SK-N-SH (cell line): ENCODE data around the gene CTNNA3. TPM values are rescaled to one million over a fixed set of nuclear protein-coding genes. Genes with fewer than 3 reads are reported as not detected.

Experiments
- CTCF ChIA-PET: fragments of 300-600, 350-600 bp; formaldehyde crosslinking; extraction: SDS; loops from one replicate; lab custom pipeline; 2021; lab: Yijun Ruan, JAX
- POLR2A ChIA-PET: fragments of 350-600 bp; sonication (Branson Sonifier 250); formaldehyde crosslinking; extraction: SDS; loops from one replicate; lab custom pipeline; 2020; ENCODE audit warnings: antibody characterized with exemption, inconsistent platforms; lab: Yijun Ruan, JAX
- DNase-seq: peaks from one replicate; pipeline ENCODE4 v3.0.0; 2012
- H2AFZ ChIP-seq: fragments of 200-600 bp; sonication (generic); 2 replicates; pipeline ENCODE4 v1.8.1; 2016; ENCODE audit warnings: antibody characterized with exemption, mild to moderate bottlenecking, low read depth
- H3F3A ChIP-seq: fragments of 200-600 bp; sonication (generic); replicated peaks from 2 replicates; pipeline ENCODE3; 2016; ENCODE audit warnings: antibody characterized with exemption, mild to moderate bottlenecking; ENCODE audit not compliant: insufficient read depth
- H3K27ac ChIP-seq, 2 experiments: fragments of 200-500 bp in 1 of 2; fragments of 200-600 bp in 1 of 2; sonication (Bioruptor generic) in 1 of 2; sonication (generic), shearing (Covaris generic) in 1 of 2; 2 replicates each; pipeline versions ENCODE4 v1.5.1 to v1.6.1; 2014 to 2016; ENCODE audit warnings: low read depth in 2 of 2, inconsistent platforms in 1 of 2, low read length in 1 of 2, mild to moderate bottlenecking in 1 of 2, mixed read lengths in 1 of 2
- H3K27me3 ChIP-seq: fragments of 200-600 bp; sonication (generic), shearing (Covaris generic); 2 replicates; pipeline ENCODE4 v1.6.1; 2016; ENCODE audit warnings: mixed run types; ENCODE audit not compliant: insufficient read depth
- H3K36me3 ChIP-seq, 2 experiments: fragments of 200-500 bp in 1 of 2; fragments of 200-600 bp in 1 of 2; sonication (Bioruptor generic) in 1 of 2; sonication (generic) in 1 of 2; replicated peaks in 1 of 2; 2 replicates each; pipeline versions ENCODE3 to v1.5.1; 2014 to 2016; ENCODE audit warnings: low read length in 1 of 2, mild to moderate bottlenecking in 1 of 2; ENCODE audit not compliant: insufficient read depth in 2 of 2, control insufficient read depth in 1 of 2
- H3K4me1 ChIP-seq, 2 experiments: fragments of 200-500 bp in 1 of 2; fragments of 200-600 bp in 1 of 2; sonication (Bioruptor generic) in 1 of 2; sonication (generic), shearing (Covaris generic) in 1 of 2; 2 replicates each; pipeline versions ENCODE4 v1.5.1 to v1.6.1; 2014 to 2016; ENCODE audit warnings: low read depth in 1 of 2, low read length in 1 of 2, mixed run types in 1 of 2; ENCODE audit not compliant: insufficient read depth in 2 of 2, control insufficient read depth in 1 of 2
- H3K4me2 ChIP-seq: fragments of 200-600 bp; sonication (generic), shearing (Covaris generic); 2 replicates; pipeline ENCODE4 v1.6.1; 2017; ENCODE audit warnings: mixed run types
- H3K4me3 ChIP-seq, 2 experiments: fragments of 200-500 bp in 1 of 2; fragments of 200-600 bp in 1 of 2; sonication (Bioruptor generic) in 1 of 2; sonication (generic), shearing (Covaris generic) in 1 of 2; 2 replicates each; pipeline versions ENCODE4 v1.5.1 to v1.8.1; 2014 to 2016; ENCODE audit warnings: low read depth in 2 of 2, inconsistent platforms in 1 of 2, low read length in 1 of 2, mild to moderate bottlenecking in 1 of 2, mixed read lengths in 1 of 2, moderate library complexity in 1 of 2
- H3K79me2 ChIP-seq: fragments of 200-600 bp; sonication (generic); 2 replicates; pipeline ENCODE4 v1.8.1; 2017; ENCODE audit warnings: mild to moderate bottlenecking; ENCODE audit not compliant: insufficient read depth
- H3K9ac ChIP-seq: fragments of 200-600 bp; sonication (generic); 2 replicates; pipeline ENCODE4 v1.6.1; 2017; ENCODE audit warnings: mixed run types
- H3K9me2 ChIP-seq: fragments of 200-600 bp; sonication (generic); 2 replicates; pipeline ENCODE4 v1.6.1; 2017; ENCODE audit warnings: mixed run types
- H3K9me3 ChIP-seq: fragments of 200-600 bp; sonication (generic); 2 replicates; pipeline ENCODE4 v1.6.1; 2017; ENCODE audit warnings: mixed run types, mild to moderate bottlenecking, moderate library complexity
- H4K20me1 ChIP-seq: fragments of 200-600 bp; sonication (generic); 2 replicates; pipeline ENCODE4 v1.6.1; 2017; ENCODE audit warnings: mild to moderate bottlenecking, mixed run types; ENCODE audit not compliant: insufficient read depth
- CHD2 ChIP-seq: fragments of 150-350 bp; IDR thresholded peaks from 2 replicates; pipeline ENCODE4 v1.6.1; 2018; ENCODE audit warnings: low read length; ENCODE audit not compliant: partially characterized antibody
- ELF1 ChIP-seq: IDR thresholded peaks from 2 replicates; pipeline ENCODE4 v1.4.0; 2012
- FOXM1 ChIP-seq: IDR thresholded peaks from 2 replicates; pipeline ENCODE4 v1.4.0; 2012; ENCODE audit warnings: low read depth, mild to moderate bottlenecking
- GABPA ChIP-seq: IDR thresholded peaks from 2 replicates; pipeline ENCODE4 v1.4.0; 2012; ENCODE audit warnings: low read depth, mild to moderate bottlenecking
- GATA2 ChIP-seq: sonication (generic); formaldehyde crosslinking; IDR thresholded peaks from 2 replicates; pipeline ENCODE4 v1.5.0; 2020; ENCODE audit warnings: mild to moderate bottlenecking, missing genetic modification reagents
- MEF2A ChIP-seq: IDR thresholded peaks from 2 replicates; pipeline ENCODE4 v1.4.0; 2012; ENCODE audit warnings: low read depth, borderline replicate concordance
- MXI1 ChIP-seq: IDR thresholded peaks from 2 replicates; pipeline ENCODE4 v1.6.1; 2012; ENCODE audit warnings: mild to moderate bottlenecking, low read depth, low read length, improper control_type of control experiment
- NFIC ChIP-seq: IDR thresholded peaks from 2 replicates; pipeline ENCODE4 v1.4.0; 2012; ENCODE audit warnings: borderline replicate concordance
- RAD21 ChIP-seq: IDR thresholded peaks from 2 replicates; pipeline ENCODE4 v1.6.1; 2012; ENCODE audit warnings: mild to moderate bottlenecking, low read length
- RCOR1 ChIP-seq: fragments of 150-350 bp; IDR thresholded peaks from 2 replicates; pipeline ENCODE4 v1.6.1; 2017; ENCODE audit warnings: antibody characterized with exemption, low read length
- RFX5 ChIP-seq: IDR thresholded peaks from 2 replicates; pipeline ENCODE4 v1.6.1; 2012; ENCODE audit warnings: mild to moderate bottlenecking, improper control_type of control experiment, low read length
- SMC3 ChIP-seq: IDR thresholded peaks from 2 replicates; pipeline ENCODE4 v1.6.1; 2012; ENCODE audit warnings: low read depth, low read length, improper control_type of control experiment
- WGBS: methylation state at CpG from one replicate; pipeline ENCODE4 v1.1.6; 2017; ENCODE audit warnings: low lambda C conversion rate; 5-methylcytosine and 5-hydroxymethylcytosine counted together
- polyA plus RNA-seq, 3 experiments: library from polyadenylated mRNA; depleted of rRNA; stranded (reverse); fragments of >200 nt; gene quantifications; 2 replicates each; pipeline ENCODE4 v1.2.3, GENCODE V29; 2012
- TF ChIP-seq, protein P1 (sequence below): IDR thresholded peaks from 2 replicates; pipeline ENCODE4 v1.4.0; 2012; ENCODE audit warnings: low read depth, borderline replicate concordance
- TF ChIP-seq, protein P2 (sequence below): IDR thresholded peaks from 2 replicates; pipeline ENCODE4 v1.6.1; 2012; ENCODE audit warnings: mild to moderate bottlenecking, low read depth, low read length, moderate library complexity
- TF ChIP-seq, protein P3 (sequence below): IDR thresholded peaks from 2 replicates; pipeline ENCODE4 v1.4.0; 2012; ENCODE audit warnings: low read depth, borderline replicate concordance

The CTNNA3 gene
- polyA plus RNA-seq, 1 of the 3 experiments (the other 2 are of a cell fraction), result not detected

DNA sequence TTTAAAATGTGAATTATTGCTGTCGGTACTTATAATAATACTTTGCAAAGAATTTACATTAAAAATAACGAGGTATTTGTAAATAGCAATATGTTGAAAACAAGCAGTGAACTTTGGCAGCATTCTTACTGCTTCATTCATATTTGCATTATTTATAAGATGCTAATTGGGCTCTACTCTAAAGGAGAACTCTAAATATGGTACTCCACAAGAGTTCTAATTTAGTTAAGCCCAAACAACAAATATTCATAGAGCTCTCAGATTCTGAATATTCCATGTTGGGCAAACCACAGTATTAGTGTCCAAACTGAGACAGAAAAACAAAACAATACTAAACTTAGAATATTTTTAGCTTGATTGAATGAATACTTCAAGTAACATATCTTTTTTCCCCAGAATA is 1674.6 kb downstream of the CTNNA3 start:
- no peaks in the 10 kb centered on the region for H3K9me3 ChIP-seq
- ChIA-PET CTCF (interaction anchor here (0.6 kb wide), 1 partner anchor 302 kb away, joined by 3 read pairs; no protein-coding TSS in a partner anchor), POLR2A (no interaction called here)
- no peaks in the 10 kb centered on the region for H3F3A ChIP-seq
- H3K36me3 ChIP-seq, result no peaks in the 10 kb centered on the region
- H3K79me2 ChIP-seq, result no peaks in the 10 kb centered on the region
- DNase-seq, result no peak
- no peak overlapping the region for H3K4me2 ChIP-seq
- H3K9ac ChIP-seq, result no peak overlapping the region
- H3K9me2 ChIP-seq, result no peaks in the 10 kb centered on the region
- no peak for TF ChIP-seq CHD2
- TF ChIP-seq MEF2A, result no peak
- TF ChIP-seq NFIC, result no peak
- TF ChIP-seq SMC3, result no peak
- TF ChIP-seq RAD21, result no peak
- TF ChIP-seq, protein P1, sequence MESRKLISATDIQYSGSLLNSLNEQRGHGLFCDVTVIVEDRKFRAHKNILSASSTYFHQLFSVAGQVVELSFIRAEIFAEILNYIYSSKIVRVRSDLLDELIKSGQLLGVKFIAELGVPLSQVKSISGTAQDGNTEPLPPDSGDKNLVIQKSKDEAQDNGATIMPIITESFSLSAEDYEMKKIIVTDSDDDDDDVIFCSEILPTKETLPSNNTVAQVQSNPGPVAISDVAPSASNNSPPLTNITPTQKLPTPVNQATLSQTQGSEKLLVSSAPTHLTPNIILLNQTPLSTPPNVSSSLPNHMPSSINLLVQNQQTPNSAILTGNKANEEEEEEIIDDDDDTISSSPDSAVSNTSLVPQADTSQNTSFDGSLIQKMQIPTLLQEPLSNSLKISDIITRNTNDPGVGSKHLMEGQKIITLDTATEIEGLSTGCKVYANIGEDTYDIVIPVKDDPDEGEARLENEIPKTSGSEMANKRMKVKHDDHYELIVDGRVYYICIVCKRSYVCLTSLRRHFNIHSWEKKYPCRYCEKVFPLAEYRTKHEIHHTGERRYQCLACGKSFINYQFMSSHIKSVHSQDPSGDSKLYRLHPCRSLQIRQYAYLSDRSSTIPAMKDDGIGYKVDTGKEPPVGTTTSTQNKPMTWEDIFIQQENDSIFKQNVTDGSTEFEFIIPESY, result no peak
- TF ChIP-seq MXI1, result no peak
- TF ChIP-seq RFX5, result no peak
- TF ChIP-seq, protein P2, sequence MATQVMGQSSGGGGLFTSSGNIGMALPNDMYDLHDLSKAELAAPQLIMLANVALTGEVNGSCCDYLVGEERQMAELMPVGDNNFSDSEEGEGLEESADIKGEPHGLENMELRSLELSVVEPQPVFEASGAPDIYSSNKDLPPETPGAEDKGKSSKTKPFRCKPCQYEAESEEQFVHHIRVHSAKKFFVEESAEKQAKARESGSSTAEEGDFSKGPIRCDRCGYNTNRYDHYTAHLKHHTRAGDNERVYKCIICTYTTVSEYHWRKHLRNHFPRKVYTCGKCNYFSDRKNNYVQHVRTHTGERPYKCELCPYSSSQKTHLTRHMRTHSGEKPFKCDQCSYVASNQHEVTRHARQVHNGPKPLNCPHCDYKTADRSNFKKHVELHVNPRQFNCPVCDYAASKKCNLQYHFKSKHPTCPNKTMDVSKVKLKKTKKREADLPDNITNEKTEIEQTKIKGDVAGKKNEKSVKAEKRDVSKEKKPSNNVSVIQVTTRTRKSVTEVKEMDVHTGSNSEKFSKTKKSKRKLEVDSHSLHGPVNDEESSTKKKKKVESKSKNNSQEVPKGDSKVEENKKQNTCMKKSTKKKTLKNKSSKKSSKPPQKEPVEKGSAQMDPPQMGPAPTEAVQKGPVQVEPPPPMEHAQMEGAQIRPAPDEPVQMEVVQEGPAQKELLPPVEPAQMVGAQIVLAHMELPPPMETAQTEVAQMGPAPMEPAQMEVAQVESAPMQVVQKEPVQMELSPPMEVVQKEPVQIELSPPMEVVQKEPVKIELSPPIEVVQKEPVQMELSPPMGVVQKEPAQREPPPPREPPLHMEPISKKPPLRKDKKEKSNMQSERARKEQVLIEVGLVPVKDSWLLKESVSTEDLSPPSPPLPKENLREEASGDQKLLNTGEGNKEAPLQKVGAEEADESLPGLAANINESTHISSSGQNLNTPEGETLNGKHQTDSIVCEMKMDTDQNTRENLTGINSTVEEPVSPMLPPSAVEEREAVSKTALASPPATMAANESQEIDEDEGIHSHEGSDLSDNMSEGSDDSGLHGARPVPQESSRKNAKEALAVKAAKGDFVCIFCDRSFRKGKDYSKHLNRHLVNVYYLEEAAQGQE, result no peak
- H3K27ac ChIP-seq, result no peak overlapping the region
- no peak overlapping the region for H3K4me3 ChIP-seq
- H3K27me3 ChIP-seq, result no peaks in the 10 kb centered on the region
- H3K4me1 ChIP-seq, result no peaks in the 10 kb centered on the region; a peak in 1 of 4 replicates
- no peaks in the 10 kb centered on the region for H4K20me1 ChIP-seq
- no peak overlapping the region for H2AFZ ChIP-seq
- 52% methylated on average over 2 of the region's 2 CpGs for WGBS

DNA sequence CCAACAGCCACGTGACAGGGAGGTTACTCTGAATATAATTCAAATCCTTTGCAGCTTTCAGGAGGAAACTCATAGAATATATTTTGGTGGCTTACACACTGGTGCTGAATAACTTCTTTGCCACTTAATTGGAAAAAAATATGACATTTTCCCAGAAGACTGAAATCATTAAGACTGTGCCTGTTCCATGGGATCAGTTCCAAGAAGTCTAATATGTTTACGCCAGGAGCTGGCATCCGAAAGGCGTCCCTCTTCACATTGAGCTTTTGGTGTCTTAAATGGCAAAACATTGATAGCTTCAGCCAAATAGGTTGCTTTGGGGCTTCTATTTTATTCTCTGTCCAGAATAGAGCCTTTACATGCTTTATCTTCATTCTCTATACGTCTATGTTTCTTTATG is 1687.8 kb downstream of the CTNNA3 start:
- H3K4me2 ChIP-seq, result no peak overlapping the region
- WGBS, result 71% methylated on average over 5 of the region's 5 CpGs
- POLR2A ChIA-PET, result no interaction called here
- H4K20me1 ChIP-seq, result no peaks in the 10 kb centered on the region
- H3K79me2 ChIP-seq, result no peaks in the 10 kb centered on the region
- no peaks in the 10 kb centered on the region for H3K4me1 ChIP-seq
- no peaks in the 10 kb centered on the region for H3F3A ChIP-seq
- CTCF ChIA-PET, result no interaction called here
- H3K4me3 ChIP-seq, result no peak overlapping the region
- H3K36me3 ChIP-seq, result no peaks in the 10 kb centered on the region
- TF ChIP-seq ELF1 (no peak), RCOR1 (no peak), GABPA (no peak), FOXM1 (no peak), GATA2 (CRISPR knock-in tag) (no peak)
- TF ChIP-seq, protein P3, sequence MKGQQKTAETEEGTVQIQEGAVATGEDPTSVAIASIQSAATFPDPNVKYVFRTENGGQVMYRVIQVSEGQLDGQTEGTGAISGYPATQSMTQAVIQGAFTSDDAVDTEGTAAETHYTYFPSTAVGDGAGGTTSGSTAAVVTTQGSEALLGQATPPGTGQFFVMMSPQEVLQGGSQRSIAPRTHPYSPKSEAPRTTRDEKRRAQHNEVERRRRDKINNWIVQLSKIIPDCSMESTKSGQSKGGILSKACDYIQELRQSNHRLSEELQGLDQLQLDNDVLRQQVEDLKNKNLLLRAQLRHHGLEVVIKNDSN, result no peak
- TF ChIP-seq, protein P2, result no peak
- no peak for DNase-seq
- H3K9ac ChIP-seq, result no peak overlapping the region
- no peaks in the 10 kb centered on the region for H3K27me3 ChIP-seq
- no peaks in the 10 kb centered on the region for H3K9me2 ChIP-seq
- no peaks in the 10 kb centered on the region for H3K9me3 ChIP-seq
- no peak overlapping the region for H2AFZ ChIP-seq
- no peak overlapping the region for H3K27ac ChIP-seq
